ENCODE data around the gene B4GALNT3. TPM values are rescaled to one million over a fixed set of nuclear protein-coding genes. Genes with fewer than 3 reads are reported as not detected.

The B4GALNT3 gene
- total RNA-seq, 1 donor from 2014 or later = 49.6 TPM

DNA sequence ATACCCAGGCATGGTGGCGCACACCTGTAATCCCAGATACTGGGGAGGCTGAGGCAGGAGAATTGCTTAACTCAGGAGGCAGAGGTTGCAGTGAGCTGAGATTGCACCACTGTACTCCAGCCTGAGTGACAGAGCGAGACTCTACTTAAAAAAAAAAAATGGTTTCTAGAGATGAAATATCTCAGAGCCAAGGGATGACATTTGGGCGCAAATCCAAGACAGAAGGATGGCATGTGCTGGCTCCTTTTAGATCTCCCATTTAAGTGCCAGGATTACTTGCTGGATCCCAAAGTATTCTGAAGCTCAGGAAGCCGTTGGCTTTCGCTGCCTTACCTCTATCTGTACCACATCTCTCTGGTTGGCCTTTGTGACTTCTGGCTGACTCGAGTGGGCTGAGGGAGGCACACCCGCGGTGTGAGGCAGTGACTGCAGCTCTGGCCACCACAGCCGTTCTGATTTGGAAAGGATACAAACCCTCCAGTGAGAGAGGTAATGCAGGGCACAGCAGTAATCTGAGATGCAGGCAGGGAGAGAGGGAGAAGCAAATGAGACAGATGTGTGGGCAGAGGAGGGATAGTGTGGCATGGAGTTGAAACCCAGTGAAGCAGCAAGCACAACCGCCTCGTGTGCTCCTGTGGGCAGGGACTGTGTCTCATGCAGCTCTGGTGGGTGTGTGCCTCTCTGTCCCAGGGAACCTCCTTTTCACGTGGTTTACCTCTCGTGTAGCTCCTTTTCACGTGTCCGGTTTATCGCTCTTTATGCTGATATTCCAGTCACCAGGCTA is 4.9 kb downstream of the B4GALNT3 start:
- ATAC-seq (peak; percentile 82), DNase-seq (peak; percentile 57)
- intact Hi-C loops (cut with micrococcal nuclease) = no loop called here

DNA sequence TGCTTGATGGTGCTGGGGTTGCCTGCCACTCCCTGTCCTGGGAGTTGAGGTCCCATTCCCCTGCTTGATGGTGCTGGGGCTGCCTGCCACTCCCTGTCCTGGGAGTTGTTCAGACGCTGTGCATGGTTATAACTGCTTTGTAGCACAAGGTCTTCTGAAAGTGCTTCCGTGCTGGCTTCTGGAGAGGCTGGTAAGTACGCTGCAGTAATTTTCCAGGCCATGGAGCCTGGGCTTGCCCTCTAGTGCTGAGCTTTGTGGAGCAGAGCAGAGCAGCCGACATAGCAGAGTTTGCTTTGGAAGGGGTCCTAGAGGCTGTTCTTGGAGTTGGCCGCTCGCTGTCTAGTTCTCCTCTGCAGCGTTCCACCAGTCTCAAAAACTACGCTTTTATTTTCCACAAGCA is 6.3 kb downstream of the B4GALNT3 start:
- intact Hi-C loops (cut with micrococcal nuclease) = no loop called here

DNA sequence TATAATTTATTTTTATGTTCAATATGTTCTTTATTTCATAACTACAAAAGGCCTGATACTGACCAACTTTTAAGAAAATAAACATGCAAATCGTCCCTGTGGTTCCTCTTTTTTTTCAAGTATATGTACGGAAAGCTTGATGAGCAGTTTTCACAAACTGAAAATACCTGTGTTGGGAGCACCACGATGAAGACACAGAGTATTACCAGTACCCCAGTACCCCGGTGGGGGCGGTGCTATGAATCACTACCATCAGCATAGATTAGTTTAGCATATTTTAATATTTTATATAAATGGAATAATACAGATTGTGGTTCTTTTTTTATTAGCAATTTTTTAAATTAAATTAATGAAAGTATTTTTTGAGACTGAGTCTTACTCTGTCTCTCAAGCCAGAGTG is 7.0 kb downstream of the B4GALNT3 start:
- no peak for DNase-seq
- no peak for ATAC-seq
- intact Hi-C loops (cut with micrococcal nuclease) = no loop called here

More for the DNA sequence above, 6.3 kb downstream of the B4GALNT3 start:
- peak; percentile 55 for ATAC-seq
- DNase-seq = no peak

DNA sequence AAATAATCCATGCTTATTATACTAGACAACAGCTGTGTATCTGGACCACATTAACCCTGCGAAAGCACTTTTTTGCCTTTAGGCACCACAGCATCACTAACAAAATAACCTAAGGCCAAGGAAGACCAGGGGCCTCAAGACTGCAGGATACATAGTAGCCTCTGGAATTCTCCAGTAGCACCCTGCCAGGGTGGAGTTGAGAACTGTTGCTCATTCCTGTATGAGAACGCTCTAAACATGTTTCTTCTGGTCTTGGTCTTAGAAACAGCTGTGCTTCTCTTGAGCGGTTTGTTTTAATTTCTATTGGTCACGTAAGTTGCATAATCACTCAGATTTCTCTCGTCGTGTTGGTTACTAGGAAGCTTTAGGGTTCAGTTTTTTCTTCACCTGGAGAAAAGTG is 7.9 kb downstream of the B4GALNT3 start:
- ATAC-seq = no peak
- intact Hi-C loops (cut with micrococcal nuclease) = no loop called here
- DNase-seq = no peak

- intact Hi-C loops (cut with micrococcal nuclease) = no loop called here
- no peak for ATAC-seq
These were observed 9.1 kb downstream of the B4GALNT3 start for GRCh38 chr12:468671-469389.

DNA sequence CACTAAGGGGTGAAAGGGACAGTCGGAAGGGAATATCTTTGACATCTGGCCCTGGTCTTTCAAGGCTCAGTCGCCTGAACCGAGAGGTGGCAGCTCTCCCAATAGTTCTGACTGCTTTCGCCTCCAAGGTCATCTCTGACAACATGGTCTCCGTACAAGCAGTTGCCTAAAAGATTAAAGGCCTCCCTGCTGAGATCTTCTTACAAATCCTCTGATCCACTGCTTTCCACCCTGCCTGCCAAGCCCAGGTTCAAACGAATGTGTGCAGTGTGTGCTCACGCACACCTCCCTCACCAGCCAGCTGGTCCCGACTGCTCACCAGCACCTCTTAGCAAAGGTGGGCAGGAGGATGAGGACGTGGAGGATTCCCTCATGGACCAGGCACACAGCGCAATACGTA is 10.4 kb downstream of the B4GALNT3 start:
- DNase-seq (no peak), ATAC-seq (peak; percentile 20)
- intact Hi-C loops (cut with micrococcal nuclease) = no loop called here

More at GRCh38 chr12:468671-469389, 9.1 kb downstream of the B4GALNT3 start:
- DNase-seq = no peak

GRCh38 chr12:473198-473597 is 13.5 kb downstream of the B4GALNT3 start:
- DNase-seq (no peak), ATAC-seq (no peak)
- intact Hi-C loops (cut with micrococcal nuclease) = no loop called here

DNA sequence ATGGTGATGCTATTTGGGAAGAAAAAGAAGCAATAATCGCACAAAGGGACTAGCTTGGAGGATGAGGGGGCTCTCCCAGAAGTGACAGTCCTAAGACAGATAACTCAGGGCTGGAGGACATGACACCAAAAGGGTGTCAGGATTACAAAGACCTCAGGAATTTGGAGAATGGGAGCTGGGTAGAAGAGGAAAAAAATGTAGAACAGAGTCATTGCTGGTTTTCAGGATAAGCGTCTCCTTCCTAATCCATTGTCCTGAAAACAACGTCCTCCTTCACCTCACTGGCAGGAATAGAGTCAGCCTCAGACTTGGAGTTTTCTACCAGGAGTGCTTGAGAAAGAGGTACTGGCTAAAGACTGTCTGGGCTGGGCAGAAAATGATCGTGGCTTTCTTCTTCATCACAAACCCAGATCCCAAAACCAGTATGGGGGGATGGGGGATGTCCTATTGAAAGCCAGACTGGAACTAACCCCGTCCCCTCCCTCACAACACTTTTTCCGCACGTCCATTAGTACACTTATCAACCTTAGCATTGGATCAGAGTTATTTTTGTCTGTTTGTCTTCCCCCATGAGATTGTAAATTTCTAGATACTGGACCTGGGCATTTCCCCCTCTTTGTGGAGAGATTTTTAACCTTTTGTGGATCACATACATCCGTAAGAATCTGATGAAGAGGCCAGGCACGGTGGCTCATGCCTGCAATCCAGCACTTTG is 14.3 kb downstream of the B4GALNT3 start:
- intact Hi-C loops (cut with micrococcal nuclease) = no loop called here
- ATAC-seq (peak; percentile 73), DNase-seq (no peak)

- intact Hi-C loops (cut with micrococcal nuclease) = no loop called here
- DNase-seq = no peak
- ATAC-seq = no peak
These were observed 15.5 kb downstream of the B4GALNT3 start for GRCh38 chr12:475286-475685.

GRCh38 chr12:479161-479560 is 19.4 kb downstream of the B4GALNT3 start:
- ATAC-seq (no peak), DNase-seq (no peak)
- intact Hi-C loops (cut with micrococcal nuclease) = no loop called here

DNA sequence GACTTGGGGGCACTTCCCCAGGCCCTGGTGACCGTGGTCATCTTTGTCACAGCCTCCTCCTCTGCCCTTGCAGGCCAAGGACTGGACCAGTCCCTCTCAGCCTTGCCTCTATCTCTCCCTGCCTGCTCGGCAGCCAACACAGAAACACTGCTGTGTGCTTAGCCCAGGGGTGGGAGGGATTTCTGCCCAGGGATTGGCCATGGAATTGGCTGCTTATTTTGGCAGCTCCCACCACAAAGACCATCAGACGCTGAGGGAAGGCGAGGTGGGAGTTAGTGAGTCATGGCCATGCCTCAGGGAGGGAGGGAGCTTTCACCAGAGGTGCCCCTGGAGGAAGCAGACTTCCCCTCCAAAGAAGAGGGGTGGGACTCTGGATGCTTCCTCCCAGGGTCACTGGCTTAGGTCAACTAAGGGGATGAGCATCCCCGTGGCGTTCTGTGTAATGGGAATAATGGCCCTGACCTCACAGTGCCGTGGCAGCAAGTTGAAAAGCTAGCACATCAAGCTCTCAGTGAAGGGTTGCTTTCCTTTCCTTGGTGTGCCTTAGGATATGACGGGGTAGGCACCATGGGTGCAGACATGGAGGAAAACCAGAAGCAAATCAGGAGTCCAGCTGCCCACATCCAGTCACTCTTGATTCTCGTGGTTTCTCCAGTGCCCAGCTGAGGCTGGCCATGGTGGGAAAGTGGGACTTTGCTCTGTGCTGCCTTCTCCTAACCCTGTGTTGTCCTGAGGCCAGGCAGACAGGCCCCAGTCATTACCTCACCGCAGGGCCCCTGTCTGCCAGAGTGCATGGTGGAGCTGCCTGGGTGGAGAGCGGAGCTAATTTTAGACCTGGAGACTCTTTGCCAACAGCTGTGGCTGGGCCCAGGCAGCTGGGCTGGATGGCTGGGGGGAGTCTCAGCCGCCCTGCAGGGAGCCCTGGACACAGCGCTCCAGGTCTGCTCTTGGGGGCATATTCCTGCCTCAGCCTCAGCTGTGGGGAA is 21.4 kb downstream of the B4GALNT3 start:
- ATAC-seq = peak; percentile 96
- intact Hi-C loops (cut with micrococcal nuclease) = no loop called here
- DNase-seq = peak; percentile 83

DNA sequence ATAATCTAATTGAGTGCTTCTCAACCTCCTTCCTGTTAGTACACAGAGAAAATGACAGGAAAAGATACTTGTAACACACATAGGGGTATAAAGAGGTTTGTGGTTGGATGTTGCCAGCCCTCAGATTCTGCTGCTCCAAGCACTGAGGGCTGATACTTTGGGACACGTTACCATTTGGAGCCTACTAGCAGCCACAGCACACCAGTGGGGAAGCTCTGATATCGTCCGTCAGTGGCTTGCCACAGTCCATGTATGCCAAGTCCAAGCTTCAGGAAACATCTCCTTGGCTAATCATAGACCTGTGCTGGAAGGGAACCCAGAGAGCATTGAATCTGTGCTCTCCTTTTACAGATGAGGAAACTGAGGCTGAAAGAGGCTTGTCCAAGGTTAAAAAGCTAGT is 22.3 kb downstream of the B4GALNT3 start:
- ATAC-seq = peak; percentile 51
- DNase-seq = no peak
- intact Hi-C loops (cut with micrococcal nuclease) = no loop called here

GRCh38 chr12:484096-484495 is 24.4 kb downstream of the B4GALNT3 start:
- ATAC-seq = no peak

GRCh38 chr12:490260-490659 is 30.5 kb downstream of the B4GALNT3 start:
- no peak for ATAC-seq
- DNase-seq = no peak
- intact Hi-C loops (cut with micrococcal nuclease) = no loop called here

More at GRCh38 chr12:484096-484495, 24.4 kb downstream of the B4GALNT3 start:
- intact Hi-C loops (cut with micrococcal nuclease) = no loop called here
- DNase-seq = no peak

GRCh38 chr12:495466-495865 is 35.7 kb downstream of the B4GALNT3 start:
- ATAC-seq (no peak), DNase-seq (no peak)
- intact Hi-C loops (cut with micrococcal nuclease) = no loop called here

DNA sequence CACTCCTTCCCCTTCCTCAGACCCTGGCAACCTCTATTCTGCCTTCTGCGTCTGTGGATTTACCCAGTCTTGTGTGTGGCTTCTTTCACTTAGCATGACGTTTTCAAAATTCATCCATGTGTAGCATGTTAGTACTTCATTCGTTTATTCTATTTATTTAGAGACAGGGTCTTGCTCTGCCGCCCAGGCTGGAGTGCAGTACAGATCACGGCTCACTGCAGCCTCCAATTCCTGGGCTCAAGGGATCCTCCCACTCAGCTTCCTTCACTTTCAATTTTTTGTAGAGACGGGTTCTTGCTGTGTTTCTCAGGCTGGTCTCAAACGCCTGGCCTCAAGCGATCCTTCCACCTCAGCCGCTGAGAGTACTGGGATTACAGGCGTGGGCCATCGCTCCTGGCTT is 37.0 kb downstream of the B4GALNT3 start:
- ATAC-seq = no peak
- DNase-seq = no peak
- intact Hi-C loops (cut with micrococcal nuclease) = no loop called here

GRCh38 chr12:497501-498160 is 37.9 kb downstream of the B4GALNT3 start:
- no peak for DNase-seq
- intact Hi-C loops (cut with micrococcal nuclease) = no loop called here
- ATAC-seq = no peak

DNA sequence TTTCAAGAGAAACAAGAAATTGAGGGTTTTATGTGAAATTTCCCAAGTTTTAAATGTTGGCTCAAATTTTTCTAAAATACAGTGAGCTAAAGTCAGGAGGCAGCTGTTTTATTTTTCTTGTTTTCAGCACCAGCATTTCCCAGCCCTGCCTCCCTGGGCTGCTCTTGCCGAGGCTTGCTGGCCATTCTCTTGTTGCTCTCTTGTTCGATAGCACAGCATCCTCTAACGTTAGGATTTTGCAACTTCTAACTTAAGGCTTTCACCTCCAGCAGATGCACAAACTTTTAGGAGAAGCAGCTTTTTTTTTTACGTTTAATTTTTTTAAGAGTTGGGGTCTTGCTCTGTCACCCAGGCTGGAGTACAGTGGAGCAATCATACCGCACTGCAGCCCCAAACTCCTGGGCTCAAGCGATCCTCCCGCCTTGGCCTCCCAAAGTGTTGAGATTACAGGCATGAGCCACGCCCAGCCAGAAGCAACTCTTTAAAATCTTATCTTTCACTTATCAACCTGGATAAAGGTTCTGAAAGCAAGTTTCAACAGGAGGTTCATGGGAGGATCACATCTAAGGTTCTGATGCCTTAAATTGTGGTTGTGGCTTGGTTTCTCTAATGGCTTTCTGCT is 40.2 kb downstream of the B4GALNT3 start:
- intact Hi-C loops (cut with micrococcal nuclease) = loop anchor here (5.0 kb wide), 1 partner anchor 43 kb away; the partner anchor contains the start of gene B4GALNT3
- DNase-seq = peak; percentile 54
- peak; percentile 69 for ATAC-seq

Data from left ventricle myocardium superior (tissue), 1 donor.